ENCODE results near the gene MRPL36.

Gene MRPL36

GRCh38 chr5:1781726-1782384 is 17.8 kb downstream of the MRPL36 start:
- no peak for DNase-seq (ENCODE audit: low read depth)

DNA sequence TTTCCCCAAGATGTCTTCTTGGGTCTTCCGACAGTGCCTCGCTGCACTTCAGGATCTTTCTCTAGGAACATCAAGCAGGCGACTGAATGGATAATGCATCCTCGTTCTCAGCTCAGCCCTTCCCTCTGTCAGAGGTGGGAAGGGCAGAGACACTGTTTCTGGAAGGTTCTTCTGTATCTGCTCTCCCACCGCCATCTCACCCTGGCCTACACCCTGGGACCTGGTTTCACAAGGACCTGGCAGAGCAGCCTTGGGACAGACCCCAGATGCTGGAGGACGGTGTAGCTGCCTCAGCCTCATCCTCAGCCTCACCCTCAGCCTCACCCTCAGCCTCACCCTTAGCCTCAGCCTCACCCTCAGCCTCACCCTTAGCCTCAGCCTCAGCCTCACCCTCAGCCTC is 18.5 kb downstream of the MRPL36 start:
- no peak for DNase-seq (ENCODE audit: low read depth)

- DNase-seq (ENCODE audit: low read depth): no peak
These were observed 19.1 kb downstream of the MRPL36 start for GRCh38 chr5:1780614-1780930.

- no peak for DNase-seq (ENCODE audit: low read depth)
These were observed 19.6 kb downstream of the MRPL36 start for GRCh38 chr5:1779782-1780613.

DNA sequence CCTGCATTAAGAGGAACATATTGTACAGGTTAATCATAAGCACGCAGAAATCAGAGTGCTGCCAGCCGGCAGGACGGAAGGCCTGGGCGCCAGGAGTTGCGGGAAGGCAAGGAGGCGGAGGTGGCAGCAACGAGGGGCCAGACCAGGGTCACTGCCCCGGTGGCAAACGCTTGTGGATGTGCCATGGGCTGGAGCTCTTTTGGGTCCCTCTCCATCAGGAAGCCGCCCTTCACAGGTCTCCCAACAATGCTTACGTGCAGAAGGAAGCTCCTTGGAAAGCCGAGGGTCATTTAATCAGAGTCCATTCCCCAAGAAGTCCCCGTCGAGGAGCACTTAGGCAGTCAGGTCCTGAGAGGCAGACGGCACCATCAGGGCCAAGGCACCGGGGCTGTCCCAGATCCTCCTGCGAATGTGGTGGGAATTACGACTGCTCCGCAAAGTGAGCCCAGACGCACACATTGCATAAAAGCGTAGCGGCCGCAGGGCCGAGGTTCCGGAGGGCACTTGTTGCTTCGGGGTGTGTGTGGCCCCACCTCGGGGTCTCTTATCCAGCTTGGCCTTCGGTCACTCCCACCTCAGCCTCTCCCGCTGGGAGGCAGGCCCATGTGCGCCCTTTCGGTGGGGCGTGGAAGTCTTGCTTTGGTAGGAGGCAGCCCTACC is 20.5 kb downstream of the MRPL36 start:
- no peak for DNase-seq (ENCODE audit: low read depth)

GRCh38 chr5:1778138-1779020 is 21.3 kb downstream of the MRPL36 start:
- no peak for DNase-seq (ENCODE audit: low read depth)

- DNase-seq (ENCODE audit: low read depth): no peak
These were observed 22.1 kb downstream of the MRPL36 start for GRCh38 chr5:1777281-1778137.

DNA sequence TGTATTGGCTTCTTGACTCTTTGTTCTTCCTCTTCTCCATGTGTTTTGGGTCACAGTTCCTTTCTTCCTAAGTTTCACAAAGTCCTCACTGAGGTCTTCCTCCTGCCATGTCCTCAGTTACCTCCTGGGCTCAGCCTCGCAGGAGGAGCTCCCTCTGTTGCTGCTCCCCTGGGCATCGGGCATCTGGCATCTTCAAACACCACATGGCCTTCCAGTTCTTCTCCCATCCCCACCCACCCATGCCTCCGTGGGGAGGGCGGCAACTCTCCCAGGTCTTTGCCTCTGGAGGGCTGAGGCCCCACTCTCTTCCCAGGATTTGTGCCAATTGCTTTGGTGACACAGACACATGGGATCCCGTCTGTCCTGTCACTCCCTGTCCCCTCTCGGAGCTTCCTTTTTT is 22.8 kb downstream of the MRPL36 start:
- DNase-seq (ENCODE audit: low read depth): no peak

- DNase-seq (ENCODE audit: low read depth): no peak
These were observed 27.0 kb downstream of the MRPL36 start for GRCh38 chr5:1772634-1773033.

- DNase-seq (ENCODE audit: low read depth): no peak
These were observed 28.2 kb downstream of the MRPL36 start for GRCh38 chr5:1771149-1772065.

- no peak for DNase-seq (ENCODE audit: low read depth)
These were observed 29.2 kb downstream of the MRPL36 start for GRCh38 chr5:1770443-1770802.

DNA sequence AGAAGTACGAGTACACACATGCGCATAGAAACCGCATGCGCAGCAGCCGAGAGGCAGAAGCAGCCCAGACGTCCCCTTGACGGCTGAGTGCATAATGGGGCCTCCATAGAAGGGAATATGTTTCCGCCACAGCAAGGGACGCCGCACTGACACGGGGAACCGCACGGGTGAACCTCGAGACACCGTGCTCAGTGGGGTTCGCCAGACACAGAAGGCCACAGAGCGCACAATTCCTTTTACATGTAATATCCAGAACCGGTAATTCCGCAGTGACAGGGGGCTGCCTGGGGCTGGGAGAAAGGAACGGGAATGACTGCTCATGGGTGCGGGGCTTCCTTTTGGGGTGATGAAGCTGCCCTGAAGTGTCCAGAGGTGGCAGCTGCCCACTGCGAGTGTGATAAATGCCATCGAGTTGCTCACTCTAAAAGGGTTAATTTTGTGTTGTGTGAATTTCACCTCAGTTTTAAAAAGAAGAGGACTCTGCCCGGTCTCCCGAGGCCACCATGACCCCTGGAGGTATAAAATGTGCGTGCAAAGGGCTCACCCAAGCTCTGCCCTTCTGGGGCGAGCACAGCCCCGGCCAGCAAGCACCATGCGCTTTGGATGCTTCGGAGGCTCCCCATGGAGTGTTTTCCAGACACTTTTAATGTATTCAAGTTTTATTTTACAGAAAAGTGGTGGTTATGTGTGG is 29.7 kb downstream of the MRPL36 start:
- DNase-seq (ENCODE audit: low read depth): no peak

GRCh38 chr5:1769017-1769640 is 30.5 kb downstream of the MRPL36 start:
- DNase-seq (ENCODE audit: low read depth): no peak

- no peak for DNase-seq (ENCODE audit: low read depth)
These were observed 31.2 kb downstream of the MRPL36 start for GRCh38 chr5:1768283-1769000.

DNA sequence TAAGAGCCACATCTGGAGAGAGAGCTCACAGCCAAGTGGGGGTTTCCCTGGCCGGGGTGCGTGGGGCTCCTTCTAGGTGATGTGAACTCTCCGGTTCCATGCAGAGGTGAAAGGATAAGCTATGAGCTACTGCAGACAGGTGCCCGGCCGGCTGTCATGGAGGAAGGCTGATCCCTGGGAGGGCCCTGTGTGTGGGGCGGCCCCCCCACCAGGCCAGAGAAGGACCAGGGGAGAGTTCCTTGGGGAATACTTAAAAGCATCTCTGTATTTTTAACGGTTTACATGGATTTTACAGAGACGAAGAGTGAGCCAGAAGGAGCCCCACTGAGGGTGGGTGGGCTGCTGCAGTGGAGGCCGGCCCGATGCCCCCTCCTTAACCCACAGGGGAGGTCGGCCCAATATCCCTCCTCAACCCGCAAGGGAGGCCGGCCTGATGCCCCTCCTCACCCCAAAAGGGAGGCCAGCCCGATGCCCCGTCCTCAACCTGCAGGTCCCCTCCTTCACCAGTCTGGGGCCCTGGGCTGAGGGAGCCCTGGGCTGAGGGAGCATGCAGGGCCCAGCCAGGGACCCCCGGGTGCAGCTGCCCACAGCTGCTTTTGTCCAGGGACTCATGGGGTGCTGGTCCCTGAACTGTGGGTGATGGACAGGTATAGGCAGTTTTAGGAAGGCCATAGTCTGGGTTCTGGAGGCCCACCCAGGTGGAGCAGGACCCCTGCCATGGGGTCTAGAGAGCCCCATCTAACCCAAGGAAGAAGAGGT is 31.9 kb downstream of the MRPL36 start:
- no peak for DNase-seq (ENCODE audit: low read depth)

GRCh38 chr5:1765880-1766235 is 33.8 kb downstream of the MRPL36 start:
- no peak for DNase-seq (ENCODE audit: low read depth)

- DNase-seq (ENCODE audit: low read depth): no peak
These were observed 34.3 kb downstream of the MRPL36 start for GRCh38 chr5:1765141-1765879.
